Fibroblast of lung (primary cell): ENCODE results near the gene PRKG2.

Source experiments
- CTCF ChIP-seq, 2 donors: IDR thresholded peaks in 1 of 2; conservative IDR thresholded peaks in 1 of 2; 1 replicate in 1 of 2; 2 replicates in 1 of 2; pipeline ENCODE4 v1.5.1; 2011 to 2012; ENCODE audit warnings: low read length in 2 of 2, control low read depth in 1 of 2, inconsistent platforms in 1 of 2, low read depth in 1 of 2, mild to moderate bottlenecking in 1 of 2
- EZH2 ChIP-seq: IDR thresholded peaks from 2 replicates; pipeline ENCODE4 v1.5.1; 2012; ENCODE audit warnings: low read length, control low read depth, mild to moderate bottlenecking; ENCODE audit errors: missing control alignments

- TF ChIP-seq CTCF (conservative IDR thresholded peaks at IDR 0.05 in 1 of 2, IDR thresholded peaks at IDR 0.05 in 1 of 2; ENCODE audit: low read depth in 1 of 2, low read length in 2 of 2) = no peak
- TF ChIP-seq EZH2 = no peak
Measured at GRCh38 chr4:81225252-81225651, 10.2 kb upstream of the PRKG2 start.
